Endodermal cell (in vitro differentiated cells): ENCODE measurements around the gene PSMA6. TPM values are rescaled to one million over a fixed set of nuclear protein-coding genes. Genes with fewer than 3 reads are reported as not detected.

Source experiments
- DNase-seq: peaks from one replicate; pipeline ENCODE4 v3.0.0-alpha.2; 2017
- H3K27ac ChIP-seq: 2 replicates; pipeline ENCODE4 v1.5.1; 2013; ENCODE audit warnings: mild to moderate bottlenecking, low read depth, low read length, moderate library complexity
- H3K27me3 ChIP-seq: 2 replicates; pipeline ENCODE4 v1.6.1; 2013; ENCODE audit warnings: mild to moderate bottlenecking, low read length, moderate library complexity; ENCODE audit not compliant: insufficient read depth, control insufficient read depth, poor library complexity, severe bottlenecking
- H3K36me3 ChIP-seq: 2 replicates; pipeline ENCODE4 v1.7.0; 2013; ENCODE audit warnings: mild to moderate bottlenecking, low read length, moderate library complexity; ENCODE audit not compliant: control insufficient read depth, insufficient read depth
- H3K4me1 ChIP-seq: one replicate; pipeline ENCODE4 v1.7.0; 2013; ENCODE audit warnings: low read length; ENCODE audit not compliant: control insufficient read depth, insufficient read depth
- H3K4me3 ChIP-seq: 2 replicates; pipeline ENCODE4 v1.5.1; 2013; ENCODE audit warnings: mild to moderate bottlenecking, low read length, moderate library complexity
- H3K9ac ChIP-seq: 2 replicates; pipeline ENCODE4 v1.6.1; 2013; ENCODE audit warnings: mild to moderate bottlenecking, low read length, moderate library complexity; ENCODE audit not compliant: poor library complexity, severe bottlenecking; ENCODE audit errors: extremely low read depth
- H3K9me3 ChIP-seq: 2 replicates; pipeline ENCODE4 v1.6.1; 2013; ENCODE audit warnings: mild to moderate bottlenecking, low read length, moderate library complexity; ENCODE audit not compliant: control insufficient read depth
- H3K27ac Mint-ChIP-seq: 2 replicates; pipeline ENCODE4 v1.8.0; 2020; ENCODE audit warnings: mixed read lengths
- H3K27me3 Mint-ChIP-seq: 2 replicates; pipeline ENCODE4 v1.8.0; 2021; ENCODE audit warnings: mild to moderate bottlenecking, mixed read lengths; ENCODE audit not compliant: insufficient read depth
- H3K36me3 Mint-ChIP-seq: 2 replicates; pipeline ENCODE4 v1.8.0; 2020; ENCODE audit warnings: low read depth, mixed read lengths
- H3K4me1 Mint-ChIP-seq: 2 replicates; pipeline ENCODE4 v1.8.0; 2020; ENCODE audit warnings: mixed read lengths
- H3K4me3 Mint-ChIP-seq: 2 replicates; pipeline ENCODE4 v1.8.0; 2020; ENCODE audit warnings: mild to moderate bottlenecking, moderate library complexity, mixed read lengths
- H3K9me3 Mint-ChIP-seq: 2 replicates; pipeline ENCODE4 v1.8.0; 2020; ENCODE audit warnings: mild to moderate bottlenecking, mixed read lengths
- WGBS, 2 experiments: methylation state at CpG; one replicate each; pipeline versions ENCODE4 v1.1.5 to v1.1.7; 2013; ENCODE audit warnings: missing lambda C conversion rate in 2 of 2, mixed read lengths in 1 of 2; ENCODE audit not compliant: insufficient coverage in 1 of 2, insufficient read length in 1 of 2; 5-methylcytosine and 5-hydroxymethylcytosine counted together
- total RNA-seq, 2 donors: library from RNA; stranded (reverse); fragmentation: NEBNext Ultra II Directional in 1 of 2; extraction: Animal tissue kit (Norgen Biotek cat#: 25700) in 1 of 2; gene quantifications; 2 replicates in 1 of 2; 3 replicates in 1 of 2; pipeline ENCODE4 v1.2.1, GENCODE V29; 2021
- TF ChIP-seq, protein P1 (sequence below): fragments of 200-600 bp; sonication (generic); conservative IDR thresholded peaks from 2 replicates; pipeline ENCODE4 v1.5.0; 2021; ENCODE audit warnings: antibody characterized with exemption, mild to moderate bottlenecking

PSMA6 gene
- total RNA-seq, 2 donors from 2014 or later: 263 to 277 TPM

DNA sequence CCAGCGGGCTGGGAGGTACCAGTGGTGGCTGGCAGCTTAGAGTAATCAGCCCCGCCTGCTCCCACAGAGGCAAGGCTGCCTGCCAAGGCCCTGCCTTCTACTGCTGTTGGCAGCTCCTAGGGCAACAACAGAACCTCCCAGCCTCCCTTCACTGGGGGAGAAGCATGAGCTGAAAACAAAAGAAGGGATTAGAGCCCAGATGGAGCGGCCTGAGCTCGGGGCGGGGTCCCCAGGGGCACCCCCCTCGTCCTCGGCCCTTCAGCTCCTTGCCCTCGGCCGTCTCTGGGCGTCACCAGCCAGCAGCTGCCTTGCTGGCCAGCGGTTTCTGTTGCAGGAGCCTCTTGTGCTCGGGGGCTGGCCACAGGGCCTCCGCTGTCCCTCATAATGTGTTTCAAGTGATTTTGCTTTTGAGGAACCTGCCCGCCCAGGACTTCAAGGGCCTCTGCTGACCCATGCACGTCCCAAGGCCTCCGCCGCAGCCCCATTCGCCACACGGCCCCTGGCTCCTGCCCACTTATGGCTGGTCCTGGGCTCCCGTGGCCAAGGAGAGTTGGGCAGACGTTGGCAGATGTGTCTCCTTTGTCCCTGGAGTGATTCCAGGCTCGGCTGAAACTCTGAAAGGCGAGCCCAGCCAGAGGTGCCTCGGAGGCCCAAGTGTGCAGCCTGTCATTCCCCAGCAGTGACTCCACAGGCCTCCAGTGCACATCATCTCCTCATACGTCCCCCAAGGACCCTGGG, 49.7 kb downstream of the PSMA6 start:
- peaks cover 21% of the 10 kb centered on the region for H3K4me1 ChIP-seq
- H3K27me3 Mint-ChIP-seq: no peaks in the 10 kb centered on the region
- no peaks in the 10 kb centered on the region for H3K36me3 ChIP-seq
- H3K4me3 Mint-ChIP-seq: peak overlapping the region; percentile 31
- peak; percentile 95 for DNase-seq
- H3K27ac ChIP-seq: no peak overlapping the region
- 80 to 82% methylated on average over 20 to 25 of the region's 25 CpGs for WGBS, 2 experiments
- H3K36me3 Mint-ChIP-seq: no peaks in the 10 kb centered on the region
- TF ChIP-seq, protein P1, sequence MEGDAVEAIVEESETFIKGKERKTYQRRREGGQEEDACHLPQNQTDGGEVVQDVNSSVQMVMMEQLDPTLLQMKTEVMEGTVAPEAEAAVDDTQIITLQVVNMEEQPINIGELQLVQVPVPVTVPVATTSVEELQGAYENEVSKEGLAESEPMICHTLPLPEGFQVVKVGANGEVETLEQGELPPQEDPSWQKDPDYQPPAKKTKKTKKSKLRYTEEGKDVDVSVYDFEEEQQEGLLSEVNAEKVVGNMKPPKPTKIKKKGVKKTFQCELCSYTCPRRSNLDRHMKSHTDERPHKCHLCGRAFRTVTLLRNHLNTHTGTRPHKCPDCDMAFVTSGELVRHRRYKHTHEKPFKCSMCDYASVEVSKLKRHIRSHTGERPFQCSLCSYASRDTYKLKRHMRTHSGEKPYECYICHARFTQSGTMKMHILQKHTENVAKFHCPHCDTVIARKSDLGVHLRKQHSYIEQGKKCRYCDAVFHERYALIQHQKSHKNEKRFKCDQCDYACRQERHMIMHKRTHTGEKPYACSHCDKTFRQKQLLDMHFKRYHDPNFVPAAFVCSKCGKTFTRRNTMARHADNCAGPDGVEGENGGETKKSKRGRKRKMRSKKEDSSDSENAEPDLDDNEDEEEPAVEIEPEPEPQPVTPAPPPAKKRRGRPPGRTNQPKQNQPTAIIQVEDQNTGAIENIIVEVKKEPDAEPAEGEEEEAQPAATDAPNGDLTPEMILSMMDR: no peak
- no peaks in the 10 kb centered on the region for H3K9me3 Mint-ChIP-seq
- H3K27ac Mint-ChIP-seq: peak overlapping the region; percentile 93
- H3K4me3 ChIP-seq: no peak overlapping the region
- H3K9ac ChIP-seq: no peak overlapping the region
- H3K27me3 ChIP-seq: no peaks in the 10 kb centered on the region
- H3K9me3 ChIP-seq: no peaks in the 10 kb centered on the region
- peaks cover 18% of the 10 kb centered on the region for H3K4me1 Mint-ChIP-seq

DNA sequence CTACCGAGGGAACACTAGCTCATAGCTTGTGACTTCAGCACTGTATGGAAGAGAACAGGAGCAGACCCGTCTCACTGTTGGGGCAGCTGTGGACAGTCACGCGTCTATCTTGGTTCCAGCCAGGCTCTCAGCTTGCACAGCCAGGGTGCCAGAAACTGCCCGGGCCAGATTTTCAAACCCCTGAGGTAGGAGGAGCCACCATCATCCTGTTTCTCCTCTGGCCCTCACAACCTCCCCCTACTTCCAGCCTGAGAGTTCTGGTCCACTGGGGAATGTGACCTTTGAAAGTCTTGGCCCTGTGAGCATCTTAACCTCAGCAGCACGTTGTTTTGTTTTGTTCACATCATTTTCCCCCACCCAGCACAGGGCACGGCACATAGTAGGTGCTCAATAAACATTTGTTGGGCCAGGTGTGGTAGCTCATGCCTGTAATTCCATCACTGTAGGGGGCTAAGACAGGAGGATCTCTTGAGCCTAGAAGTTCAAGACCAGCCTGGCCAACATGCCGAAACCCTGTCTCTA, 50.4 kb downstream of the PSMA6 start:
- Histone ChIP-seq H3K36me3 (no peaks in the 10 kb centered on the region), H3K9me3 (no peaks in the 10 kb centered on the region), H3K9ac (no peak overlapping the region), H3K27ac (no peak overlapping the region), H3K4me3 (no peak overlapping the region), H3K27me3 (no peaks in the 10 kb centered on the region), H3K4me1 (peaks cover 25% of the 10 kb centered on the region)
- H3K4me1 Mint-ChIP-seq: peaks cover 20% of the 10 kb centered on the region
- H3K36me3 Mint-ChIP-seq: no peaks in the 10 kb centered on the region
- DNase-seq: peak; percentile 44
- H3K4me3 Mint-ChIP-seq: no peak overlapping the region
- H3K27ac Mint-ChIP-seq: peak overlapping the region; percentile 64
- 80% methylated on average over 5 to 8 of the region's 8 CpGs for WGBS, 2 experiments
- no peaks in the 10 kb centered on the region for H3K27me3 Mint-ChIP-seq
- TF ChIP-seq, protein P1: no peak
- no peaks in the 10 kb centered on the region for H3K9me3 Mint-ChIP-seq

DNA sequence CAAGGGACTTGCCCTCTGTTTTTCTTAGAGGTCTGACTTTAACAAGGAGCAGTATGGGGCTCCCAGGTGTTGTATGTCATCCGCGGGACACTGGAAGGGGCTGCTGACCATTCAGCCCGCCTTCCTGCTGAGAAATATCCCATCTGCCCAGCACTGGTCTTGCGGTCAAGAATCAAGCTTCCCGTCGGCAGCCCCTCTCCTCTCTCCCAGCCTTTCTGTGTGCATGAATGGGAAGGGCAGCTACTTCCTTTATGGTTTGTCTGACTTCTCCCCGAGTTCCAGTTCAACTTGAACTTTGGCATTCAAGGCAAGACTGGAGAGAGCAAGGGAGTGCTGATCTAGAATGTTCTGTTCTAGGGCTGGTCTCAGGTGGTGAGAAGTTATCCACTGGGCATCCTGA, 51.5 kb downstream of the PSMA6 start:
- DNase-seq: peak; percentile 44

More for the DNA sequence above, 51.5 kb downstream of the PSMA6 start:
- H3K9me3 ChIP-seq: no peaks in the 10 kb centered on the region
- no peaks in the 10 kb centered on the region for H3K36me3 ChIP-seq
- H3K27me3 Mint-ChIP-seq: no peaks in the 10 kb centered on the region
- no peak overlapping the region for H3K9ac ChIP-seq
- H3K4me3 ChIP-seq: no peak overlapping the region
- H3K27me3 ChIP-seq: no peaks in the 10 kb centered on the region
- no peaks in the 10 kb centered on the region for H3K36me3 Mint-ChIP-seq
- H3K27ac ChIP-seq: no peak overlapping the region
- WGBS, 2 experiments: 86 to 94% methylated on average over 5 to 7 of the region's 7 CpGs
- peaks cover 29% of the 10 kb centered on the region for H3K4me1 ChIP-seq
- no peak overlapping the region for H3K4me3 Mint-ChIP-seq
- H3K27ac Mint-ChIP-seq: no peak overlapping the region
- peaks cover 29% of the 10 kb centered on the region for H3K4me1 Mint-ChIP-seq
- TF ChIP-seq, protein P1: no peak
- no peaks in the 10 kb centered on the region for H3K9me3 Mint-ChIP-seq
